Tibial nerve (tissue), 3 donors: ENCODE measurements around the gene FRYL.

ENCODE experiments used
- POLR2A ChIP-seq, 2 donors: fragments of 450-650 bp; IDR thresholded peaks; one replicate each; pipeline ENCODE4 v1.6.1; 2017; ENCODE audit warnings: antibody characterized with exemption in 2 of 2, mild to moderate bottlenecking in 2 of 2, moderate library complexity in 2 of 2
- TF ChIP-seq, protein P1 (sequence below), 5 experiments: fragments of 200-600 bp in 3 of 5; fragments of 450-650 bp in 2 of 5; sonication (generic) in 3 of 5; IDR thresholded peaks; one replicate each; pipeline ENCODE4 v1.5.1; 2016 to 2019; ENCODE audit warnings: antibody characterized with exemption in 5 of 5, mild to moderate bottlenecking in 3 of 5, moderate library complexity in 2 of 5

DNA sequence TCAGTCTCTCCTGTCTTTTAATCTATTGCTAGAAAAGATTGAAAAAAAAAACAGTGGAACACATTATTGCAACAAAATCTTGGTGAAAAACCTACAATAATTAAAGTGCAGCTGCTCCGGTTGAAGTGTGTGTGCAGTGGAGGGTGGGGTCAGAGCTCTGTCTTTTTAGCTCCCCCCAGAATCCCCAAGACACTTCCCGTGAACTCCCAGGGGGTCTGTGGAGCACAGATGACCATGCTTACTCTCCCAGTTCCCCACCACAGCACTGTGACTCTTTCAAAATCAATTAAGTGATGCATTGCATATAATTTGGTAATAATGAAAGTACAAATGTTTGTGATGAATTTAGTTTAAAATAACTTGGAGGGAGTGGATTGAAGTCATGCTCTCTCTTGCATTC, 312.6 kb downstream of the FRYL start:
- TF ChIP-seq, protein P1, sequence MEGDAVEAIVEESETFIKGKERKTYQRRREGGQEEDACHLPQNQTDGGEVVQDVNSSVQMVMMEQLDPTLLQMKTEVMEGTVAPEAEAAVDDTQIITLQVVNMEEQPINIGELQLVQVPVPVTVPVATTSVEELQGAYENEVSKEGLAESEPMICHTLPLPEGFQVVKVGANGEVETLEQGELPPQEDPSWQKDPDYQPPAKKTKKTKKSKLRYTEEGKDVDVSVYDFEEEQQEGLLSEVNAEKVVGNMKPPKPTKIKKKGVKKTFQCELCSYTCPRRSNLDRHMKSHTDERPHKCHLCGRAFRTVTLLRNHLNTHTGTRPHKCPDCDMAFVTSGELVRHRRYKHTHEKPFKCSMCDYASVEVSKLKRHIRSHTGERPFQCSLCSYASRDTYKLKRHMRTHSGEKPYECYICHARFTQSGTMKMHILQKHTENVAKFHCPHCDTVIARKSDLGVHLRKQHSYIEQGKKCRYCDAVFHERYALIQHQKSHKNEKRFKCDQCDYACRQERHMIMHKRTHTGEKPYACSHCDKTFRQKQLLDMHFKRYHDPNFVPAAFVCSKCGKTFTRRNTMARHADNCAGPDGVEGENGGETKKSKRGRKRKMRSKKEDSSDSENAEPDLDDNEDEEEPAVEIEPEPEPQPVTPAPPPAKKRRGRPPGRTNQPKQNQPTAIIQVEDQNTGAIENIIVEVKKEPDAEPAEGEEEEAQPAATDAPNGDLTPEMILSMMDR (IDR thresholded peaks at IDR 0.05), result no peak
- TF ChIP-seq POLR2A (IDR thresholded peaks at IDR 0.05), result no peak
